ENCODE measurements around the gene NOP14.
"Not testable (repeated sequence)": the region's sequence is repeated elsewhere in the genome, so short reads cannot be mapped to it uniquely, and the experiment has no call there.

The NOP14 gene

GRCh38 chr4:2963175-2963965, at the start of gene NOP14, which contains the start of gene GRK4:
Gene NOP14, minus strand, starts transcription at chr4:2963406. Its CDS starts 87 bp downstream, at chr4:2963319.
Gene GRK4, plus strand, starts transcription at chr4:2963571. Its CDS starts 500 bp downstream, at chr4:2964071.
- ATAC-seq, result peak; percentile 92 to 93

GRCh38 chr4:3011456-3012220, 48.4 kb upstream of the NOP14 start:
- ATAC-seq, result no peak

- ATAC-seq, result no peak
Observed at GRCh38 chr4:3010998-3011397, 47.8 kb upstream of the NOP14 start.

GRCh38 chr4:3010577-3010976, 47.4 kb upstream of the NOP14 start:
- ATAC-seq, result no peak

- peak; percentile 20 to 30 for ATAC-seq
Observed at GRCh38 chr4:3009422-3009821, 46.2 kb upstream of the NOP14 start.

GRCh38 chr4:3007724-3008123, 44.5 kb upstream of the NOP14 start:
- ATAC-seq, result no peak

- no peak for ATAC-seq
Observed at GRCh38 chr4:2996415-2996814, 33.2 kb upstream of the NOP14 start.

- ATAC-seq, result no peak
Observed at GRCh38 chr4:2995546-2996265, 32.5 kb upstream of the NOP14 start.

- no peak for ATAC-seq
Observed at GRCh38 chr4:2994917-2995316, 31.7 kb upstream of the NOP14 start.

- no peak for ATAC-seq
Observed at GRCh38 chr4:2991243-2991642, 28.0 kb upstream of the NOP14 start.

GRCh38 chr4:2983715-2984114, 20.5 kb upstream of the NOP14 start:
- ATAC-seq, result not testable (repeated sequence)

GRCh38 chr4:2982012-2982411, 18.8 kb upstream of the NOP14 start:
- ATAC-seq, result no peak

GRCh38 chr4:2981256-2981819, 18.1 kb upstream of the NOP14 start:
- ATAC-seq, result no peak

GRCh38 chr4:2977211-2978088, 14.2 kb upstream of the NOP14 start:
- ATAC-seq, result no peak

GRCh38 chr4:2971275-2971674, 8.1 kb upstream of the NOP14 start:
- ATAC-seq, result no peak

- ATAC-seq, result no peak
Observed at GRCh38 chr4:2968381-2968780, 5.2 kb upstream of the NOP14 start.

GRCh38 chr4:2965262-2965661, 2.1 kb upstream of the NOP14 start:
- no peak for ATAC-seq

GRCh38 chr4:2964706-2965258, 1.6 kb upstream of the NOP14 start:
- ATAC-seq, result no peak

GRCh38 chr4:2963966-2964471, 813 bp upstream of the NOP14 start:
- ATAC-seq, result peak in 1 of 2 donors; percentile 17

- peak; percentile 20 to 26 for ATAC-seq
Observed at GRCh38 chr4:2962614-2963174, 512 bp downstream of the NOP14 start.

All from activated CD4-positive, CD25-positive, alpha-beta regulatory T cell treated with anti-CD3 and anti-CD28 coated beads, Interleukin-2, amount 50 U/mL, for 24 hours (primary cell).